ENCODE measurements around the gene ASIC3.
"Not testable (repeated sequence)": the region's sequence is repeated elsewhere in the genome, so short reads cannot be mapped to it uniquely, and the experiment has no call there.

DNA sequence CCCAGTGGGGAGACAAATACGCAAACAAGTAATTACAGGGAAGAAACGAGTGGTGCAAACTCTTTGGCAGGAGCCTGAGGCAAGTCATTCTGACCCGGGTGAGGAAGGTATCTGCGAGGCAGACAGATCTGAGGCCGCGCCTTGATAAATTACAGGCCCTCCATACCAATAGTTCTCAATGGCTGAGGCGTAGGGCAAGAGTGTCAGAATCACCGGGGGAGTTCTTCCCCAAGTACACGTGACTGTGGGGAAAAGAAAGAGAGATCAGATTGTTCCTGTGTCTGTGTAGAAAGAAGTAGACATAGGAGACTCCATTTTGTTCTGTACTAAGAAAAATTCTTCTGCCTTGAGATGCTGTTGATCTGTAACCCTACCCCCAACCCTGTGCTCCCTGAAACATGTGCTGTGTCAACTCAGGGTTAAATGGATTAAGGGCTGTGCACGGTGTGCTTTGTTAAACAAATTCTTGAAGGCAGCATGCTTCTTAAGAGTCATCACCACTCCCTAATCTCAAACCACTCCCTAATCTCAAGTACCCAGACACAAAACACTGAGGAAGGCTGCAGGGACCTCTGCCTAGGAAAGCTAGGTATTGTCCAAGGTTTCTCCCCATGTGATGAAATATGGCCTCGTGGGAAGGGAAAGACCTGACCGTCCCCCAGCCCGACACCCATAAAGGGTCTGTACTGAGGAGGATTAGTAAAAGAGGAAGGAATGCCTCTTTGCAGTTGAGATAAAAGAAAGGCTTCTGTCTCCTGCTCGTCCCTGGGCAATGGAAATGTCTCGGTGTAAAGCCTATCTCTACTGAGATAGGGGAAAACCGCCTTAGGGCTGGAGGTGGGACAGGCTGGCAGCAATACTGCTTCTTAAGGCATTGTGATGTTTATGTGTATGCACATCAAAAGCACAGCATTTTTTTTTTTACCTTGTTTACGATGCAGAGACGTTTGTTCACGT is 21.3 kb upstream of the ASIC3 start:
- TF ChIP-seq, protein P1, sequence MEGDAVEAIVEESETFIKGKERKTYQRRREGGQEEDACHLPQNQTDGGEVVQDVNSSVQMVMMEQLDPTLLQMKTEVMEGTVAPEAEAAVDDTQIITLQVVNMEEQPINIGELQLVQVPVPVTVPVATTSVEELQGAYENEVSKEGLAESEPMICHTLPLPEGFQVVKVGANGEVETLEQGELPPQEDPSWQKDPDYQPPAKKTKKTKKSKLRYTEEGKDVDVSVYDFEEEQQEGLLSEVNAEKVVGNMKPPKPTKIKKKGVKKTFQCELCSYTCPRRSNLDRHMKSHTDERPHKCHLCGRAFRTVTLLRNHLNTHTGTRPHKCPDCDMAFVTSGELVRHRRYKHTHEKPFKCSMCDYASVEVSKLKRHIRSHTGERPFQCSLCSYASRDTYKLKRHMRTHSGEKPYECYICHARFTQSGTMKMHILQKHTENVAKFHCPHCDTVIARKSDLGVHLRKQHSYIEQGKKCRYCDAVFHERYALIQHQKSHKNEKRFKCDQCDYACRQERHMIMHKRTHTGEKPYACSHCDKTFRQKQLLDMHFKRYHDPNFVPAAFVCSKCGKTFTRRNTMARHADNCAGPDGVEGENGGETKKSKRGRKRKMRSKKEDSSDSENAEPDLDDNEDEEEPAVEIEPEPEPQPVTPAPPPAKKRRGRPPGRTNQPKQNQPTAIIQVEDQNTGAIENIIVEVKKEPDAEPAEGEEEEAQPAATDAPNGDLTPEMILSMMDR (IDR thresholded peaks at IDR 0.05): not testable (repeated sequence)
- TF ChIP-seq POLR2A, POLR2AphosphoS5 (IDR thresholded peaks at IDR 0.05): not testable (repeated sequence)

Data from prostate gland (tissue), 2 donors.